Mucosa of descending colon (tissue), 3 donors: Measurements from ENCODE around the gene MCFD2. TPM values are rescaled to one million over a fixed set of nuclear protein-coding genes. Genes with fewer than 3 reads are reported as not detected.

Source experiments
- ATAC-seq: fragments of 200-7000 bp; cut with Tn5 transposase; one replicate; pipeline ENCODE4 v1.9.1; 2020; ENCODE audit warnings: mild to moderate bottlenecking, moderate library complexity
- DNase-seq, 3 donors: peaks; one replicate each; pipeline ENCODE4 v3.0.0-alpha.2; 2020
- H3K36me3 ChIP-seq: fragments of 200-600 bp; one replicate; pipeline ENCODE4 v1.8.0; 2021; ENCODE audit warnings: low read depth, mild to moderate bottlenecking
- H3K4me1 ChIP-seq: fragments of 200-600 bp; one replicate; pipeline ENCODE4 v1.8.0; 2021; ENCODE audit warnings: low read depth, mild to moderate bottlenecking
- H3K4me3 ChIP-seq: fragments of 200-600 bp; one replicate; pipeline ENCODE4 v1.8.0; 2021; ENCODE audit warnings: mild to moderate bottlenecking
- H3K9me3 ChIP-seq: fragments of 200-600 bp; one replicate; pipeline ENCODE4 v1.8.0; 2021; ENCODE audit warnings: mild to moderate bottlenecking
- intact Hi-C, 2 donors: fragments of 100-400 bp; cut with DNase I in 1 of 2; cut with micrococcal nuclease in 1 of 2; formaldehyde crosslinking; loops; one replicate each; pipeline versions ENCODE4 v1.11.0 to v1.11.1; 2022; cut with DNase I, micrococcal nuclease
- total RNA-seq, 3 donors: library from RNA; stranded (reverse); fragmentation: NEBNext Ultra II Directional in 2 of 3; extraction: Animal tissue kit (Norgen Biotek cat#: 25700) in 2 of 3; gene quantifications; one replicate each; pipeline versions ENCODE4 v1.2.1 to v1.2.4, GENCODE V29; 2021 to 2023
- TF ChIP-seq, protein P1 (sequence below): fragments of 200-600 bp; IDR thresholded peaks from one replicate; pipeline ENCODE4 v1.8.0; 2022; ENCODE audit warnings: antibody characterized with exemption, mild to moderate bottlenecking
- donor health status: DM: no; HTN: no; CAD: no; lungs with moderate emphysema.
- donor health status: DM: no; HTN: no; CAD: no.
- donor health status: DM: no; HTN: yes; CAD: no.

MCFD2 gene
- total RNA-seq, 3 donors from 2014 or later = 34.7 to 77.3 (median 49.5) TPM

DNA sequence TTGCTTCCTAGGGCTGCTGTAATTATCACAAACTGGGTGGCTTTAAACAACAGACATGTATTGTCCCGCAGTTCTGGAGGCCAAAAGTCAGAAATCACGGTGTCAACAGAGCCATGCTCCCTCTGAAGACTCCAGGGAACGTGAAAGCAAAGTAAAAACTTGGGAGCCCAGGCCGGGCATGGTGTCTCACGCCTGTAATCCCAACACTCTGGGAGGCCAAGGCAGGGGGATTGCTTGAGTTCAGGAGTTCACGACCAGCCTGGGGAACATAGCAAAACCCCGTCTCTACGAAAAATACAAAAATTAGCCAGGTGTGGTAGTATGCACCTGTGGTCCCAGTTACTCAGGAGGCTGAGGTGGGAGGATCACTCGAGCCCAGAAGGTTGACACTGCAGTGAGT lies 63.5 kb downstream of the MCFD2 start:
- intact Hi-C loops = no loop called here
- Histone ChIP-seq H3K36me3 (no peaks in the 10 kb centered on the region), H3K4me3 (no peak overlapping the region), H3K4me1 (peaks cover 36% of the 10 kb centered on the region), H3K9me3 (no peaks in the 10 kb centered on the region)
- ATAC-seq (no peak), DNase-seq (no peak)
- TF ChIP-seq, protein P1, sequence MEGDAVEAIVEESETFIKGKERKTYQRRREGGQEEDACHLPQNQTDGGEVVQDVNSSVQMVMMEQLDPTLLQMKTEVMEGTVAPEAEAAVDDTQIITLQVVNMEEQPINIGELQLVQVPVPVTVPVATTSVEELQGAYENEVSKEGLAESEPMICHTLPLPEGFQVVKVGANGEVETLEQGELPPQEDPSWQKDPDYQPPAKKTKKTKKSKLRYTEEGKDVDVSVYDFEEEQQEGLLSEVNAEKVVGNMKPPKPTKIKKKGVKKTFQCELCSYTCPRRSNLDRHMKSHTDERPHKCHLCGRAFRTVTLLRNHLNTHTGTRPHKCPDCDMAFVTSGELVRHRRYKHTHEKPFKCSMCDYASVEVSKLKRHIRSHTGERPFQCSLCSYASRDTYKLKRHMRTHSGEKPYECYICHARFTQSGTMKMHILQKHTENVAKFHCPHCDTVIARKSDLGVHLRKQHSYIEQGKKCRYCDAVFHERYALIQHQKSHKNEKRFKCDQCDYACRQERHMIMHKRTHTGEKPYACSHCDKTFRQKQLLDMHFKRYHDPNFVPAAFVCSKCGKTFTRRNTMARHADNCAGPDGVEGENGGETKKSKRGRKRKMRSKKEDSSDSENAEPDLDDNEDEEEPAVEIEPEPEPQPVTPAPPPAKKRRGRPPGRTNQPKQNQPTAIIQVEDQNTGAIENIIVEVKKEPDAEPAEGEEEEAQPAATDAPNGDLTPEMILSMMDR = no peak

Other genes with a start within 250 kb of the MCFD2 start
- gene SOCS5, start 216.5 kb downstream of the MCFD2 start, total RNA-seq = 10 to 100 TPM; 13.8 to 29.0 (median 14.6) TPM
- gene TTC7A, start 25.4 kb upstream of the MCFD2 start, total RNA-seq = 10 to 100 TPM; 26.4 to 36.3 (median 34.5) TPM
- gene STPG4, start 239.5 kb upstream of the MCFD2 start, total RNA-seq = under 1 TPM in 2 of 3 donors, not detected in 1; 0.46 to 0.63 TPM